GM12872 (cell line): ENCODE results near the gene PXYLP1.

Source experiments
- CTCF ChIP-seq: IDR thresholded peaks from 3 replicates; pipeline ENCODE4 v1.5.1; 2011; ENCODE audit warnings: low read depth, mild to moderate bottlenecking, low read length, moderate library complexity; ENCODE audit not compliant: insufficient read depth

Gene PXYLP1

GRCh38 chr3:141313093-141313683 lies 81.6 kb downstream of the PXYLP1 start:
- TF ChIP-seq CTCF, result no peak

- TF ChIP-seq CTCF, result no peak
These were observed 85.2 kb downstream of the PXYLP1 start for GRCh38 chr3:141316851-141317250.

- no peak for TF ChIP-seq CTCF
These were observed 88.9 kb downstream of the PXYLP1 start for GRCh38 chr3:141320399-141321108.

- TF ChIP-seq CTCF, result no peak
These were observed 89.5 kb downstream of the PXYLP1 start for GRCh38 chr3:141321109-141321497.

GRCh38 chr3:141323936-141324704 lies 92.5 kb downstream of the PXYLP1 start:
- TF ChIP-seq CTCF, result no peak

GRCh38 chr3:141326123-141326522 lies 94.5 kb downstream of the PXYLP1 start:
- TF ChIP-seq CTCF, result no peak

GRCh38 chr3:141326626-141327025 lies 95.0 kb downstream of the PXYLP1 start:
- TF ChIP-seq CTCF, result no peak
